Mesendoderm (in vitro differentiated cells): ENCODE measurements around the gene HOXB4.
A peak's percentile ranks its signal among the peaks of the same experiment; 100 is the strongest.

Experiments
- DNase-seq: peaks from one replicate; pipeline ENCODE4 v3.0.0; 2013
- H2AK5ac ChIP-seq: 2 replicates; pipeline ENCODE4 v1.6.1; 2013; ENCODE audit warnings: low read length, inconsistent platforms
- H2BK120ac ChIP-seq: 2 replicates; pipeline ENCODE4 v1.6.1; 2013; ENCODE audit warnings: low read depth, mild to moderate bottlenecking, low read length, moderate library complexity, mixed read lengths
- H2BK15ac ChIP-seq: replicated peaks from 2 replicates; pipeline ENCODE4 v1.6.1; 2013; ENCODE audit warnings: low read depth, mild to moderate bottlenecking, moderate library complexity
- H2BK5ac ChIP-seq: 2 replicates; pipeline ENCODE4 v1.6.1; 2013; ENCODE audit warnings: low read length, inconsistent platforms
- H3K18ac ChIP-seq: 2 replicates; pipeline ENCODE4 v1.6.1; 2013; ENCODE audit warnings: mild to moderate bottlenecking, low read length, mixed read lengths
- H3K23ac ChIP-seq: one replicate; pipeline ENCODE4 v1.6.1; 2013; ENCODE audit warnings: low read length
- H3K27ac ChIP-seq: 2 replicates; pipeline ENCODE4 v1.5.1; 2013; ENCODE audit warnings: low read depth, mild to moderate bottlenecking, inconsistent platforms, low read length, moderate library complexity
- H3K27me3 ChIP-seq: 2 replicates; pipeline ENCODE4 v1.6.1; 2013; ENCODE audit warnings: low read length, control low read depth, mild to moderate bottlenecking, inconsistent platforms; ENCODE audit not compliant: insufficient read depth, poor library complexity
- H3K36me3 ChIP-seq: 2 replicates; pipeline ENCODE4 v1.6.1; 2013; ENCODE audit warnings: low read length, inconsistent platforms; ENCODE audit not compliant: control insufficient read depth, insufficient read depth
- H3K4ac ChIP-seq: one replicate; pipeline ENCODE4 v1.6.1; 2013; ENCODE audit warnings: low read depth, mild to moderate bottlenecking, low read length, moderate library complexity
- H3K4me1 ChIP-seq: 2 replicates; pipeline ENCODE4 v1.6.1; 2013; ENCODE audit warnings: low read depth, low read length, inconsistent platforms; ENCODE audit not compliant: control insufficient read depth
- H3K4me2 ChIP-seq: 2 replicates; pipeline ENCODE4 v1.6.1; 2013; ENCODE audit warnings: low read length
- H3K4me3 ChIP-seq: 2 replicates; pipeline ENCODE4 v1.5.1; 2013; ENCODE audit warnings: mild to moderate bottlenecking, low read length
- H3K56ac ChIP-seq: one replicate; pipeline ENCODE4 v1.6.1; 2013; ENCODE audit warnings: low read length
- H3K79me1 ChIP-seq: 2 replicates; pipeline ENCODE4 v1.6.1; 2013; ENCODE audit warnings: low read length, inconsistent platforms
- H3K79me2 ChIP-seq: 2 replicates; pipeline ENCODE4 v1.6.1; 2013; ENCODE audit warnings: mild to moderate bottlenecking, low read length; ENCODE audit not compliant: control insufficient read depth, insufficient read depth
- H3K9ac ChIP-seq: 2 replicates; pipeline ENCODE4 v1.6.1; 2013; ENCODE audit warnings: low read length, inconsistent platforms
- H4K5ac ChIP-seq: one replicate; pipeline ENCODE4 v1.6.1; 2013; ENCODE audit warnings: low read length
- H4K8ac ChIP-seq: one replicate; pipeline ENCODE4 v1.6.1; 2013; ENCODE audit warnings: low read depth, mild to moderate bottlenecking, control low read depth, low read length, moderate library complexity
- WGBS: extraction: QIAGEN DNeasy Blood & Tissue Kit; methylation state at CpG from one replicate; pipeline ENCODE4 v1.1.7; 2013; ENCODE audit warnings: low lambda C conversion rate, missing lambda C conversion rate; ENCODE audit not compliant: insufficient coverage; ENCODE audit errors: extremely low coverage; 5-methylcytosine and 5-hydroxymethylcytosine counted together

HOXB4 gene

GRCh38 chr17:48615047-48615962, 37.2 kb upstream of the HOXB4 start, which contains the start of gene HOXB8:
Gene HOXB8 (minus strand): TSS chr17:48615292. CDS start chr17:48614704, 588 bp downstream.
- peak within 1 kb of the TSS; percentile 42 for H3K56ac ChIP-seq
- no peaks in the 10 kb centered on the region for H3K79me2 ChIP-seq
- H4K5ac ChIP-seq: no peak within 1 kb of the TSS
- H2BK120ac ChIP-seq: no peak within 1 kb of the TSS
- H2BK5ac ChIP-seq: no peak within 1 kb of the TSS
- no peaks in the 10 kb centered on the region for H3K4me1 ChIP-seq
- H2BK15ac ChIP-seq: no peak within 1 kb of the TSS
- no peak within 1 kb of the TSS for H3K27ac ChIP-seq
- no peak within 1 kb of the TSS for H3K18ac ChIP-seq
- peak within 1 kb of the TSS; percentile 94 for H3K23ac ChIP-seq
- no peak within 1 kb of the TSS for H2AK5ac ChIP-seq
- H4K8ac ChIP-seq: no peak within 1 kb of the TSS
- H3K79me1 ChIP-seq: no peaks in the 10 kb centered on the region
- H3K4ac ChIP-seq: no peak within 1 kb of the TSS
- H3K4me3 ChIP-seq: no peak within 1 kb of the TSS
- H3K27me3 ChIP-seq: peaks cover 89% of the 10 kb centered on the region
- H3K36me3 ChIP-seq: no peaks in the 10 kb centered on the region
- no peak for DNase-seq
- peak within 1 kb of the TSS; percentile 21 for H3K9ac ChIP-seq
- peak within 1 kb of the TSS; percentile 50 for H3K4me2 ChIP-seq
- no CpG with 5 or more reads among the region's 41 CpGs for WGBS

GRCh38 chr17:48613862-48614694, 35.9 kb upstream of the HOXB4 start:
- Histone ChIP-seq H3K4me2 (peak overlapping the region; percentile 50), H2BK15ac (no peak overlapping the region), H3K9ac (peak overlapping the region; percentile 21), H2BK5ac (no peak overlapping the region), H3K27me3 (peaks cover 89% of the 10 kb centered on the region), H4K5ac (no peak overlapping the region), H3K79me1 (no peaks in the 10 kb centered on the region), H3K27ac (no peak overlapping the region), H3K4ac (no peak overlapping the region), H3K79me2 (no peaks in the 10 kb centered on the region), H3K36me3 (no peaks in the 10 kb centered on the region), H3K18ac (no peak overlapping the region), H2AK5ac (no peak overlapping the region), H3K4me3 (no peak overlapping the region), H3K4me1 (no peaks in the 10 kb centered on the region), H2BK120ac (no peak overlapping the region), H3K23ac (peak overlapping the region; percentile 94), H4K8ac (no peak overlapping the region), H3K56ac (peak overlapping the region; percentile 42)
- no CpG with 5 or more reads among the region's 55 CpGs for WGBS
- peak; percentile 70 for DNase-seq

GRCh38 chr17:48612854-48613691, 34.9 kb upstream of the HOXB4 start:
- Histone ChIP-seq H3K23ac (no peak overlapping the region), H3K9ac (no peak overlapping the region), H2BK120ac (no peak overlapping the region), H2BK15ac (no peak overlapping the region), H3K79me2 (no peaks in the 10 kb centered on the region), H3K4ac (no peak overlapping the region), H3K36me3 (no peaks in the 10 kb centered on the region), H3K56ac (no peak overlapping the region), H3K27ac (no peak overlapping the region), H3K18ac (no peak overlapping the region), H3K4me2 (peak overlapping the region; percentile 9), H3K27me3 (peaks cover 89% of the 10 kb centered on the region), H3K79me1 (no peaks in the 10 kb centered on the region), H2BK5ac (no peak overlapping the region), H2AK5ac (no peak overlapping the region), H4K5ac (no peak overlapping the region), H3K4me1 (no peaks in the 10 kb centered on the region), H3K4me3 (no peak overlapping the region), H4K8ac (no peak overlapping the region)
- WGBS: no CpG with 5 or more reads among the region's 67 CpGs
- DNase-seq: peak; percentile 76

GRCh38 chr17:48612456-48612853, 34.3 kb upstream of the HOXB4 start:
- no peak overlapping the region for H3K4me3 ChIP-seq
- WGBS: no CpG with 5 or more reads among the region's 15 CpGs

GRCh38 chr17:48611681-48612455, 33.7 kb upstream of the HOXB4 start:
- Histone ChIP-seq H3K4ac (no peak overlapping the region), H4K8ac (no peak overlapping the region), H3K79me1 (no peaks in the 10 kb centered on the region), H3K79me2 (no peaks in the 10 kb centered on the region), H3K27me3 (peaks cover 87% of the 10 kb centered on the region), H2AK5ac (no peak overlapping the region), H3K4me2 (no peak overlapping the region), H2BK15ac (no peak overlapping the region), H3K23ac (no peak overlapping the region), H2BK120ac (no peak overlapping the region), H3K9ac (no peak overlapping the region), H3K18ac (no peak overlapping the region), H2BK5ac (no peak overlapping the region), H3K36me3 (no peaks in the 10 kb centered on the region), H3K56ac (no peak overlapping the region), H4K5ac (no peak overlapping the region), H3K27ac (no peak overlapping the region), H3K4me1 (no peaks in the 10 kb centered on the region), H3K4me3 (no peak overlapping the region)
- DNase-seq: no peak
- no CpG with 5 or more reads among the region's 36 CpGs for WGBS

More at GRCh38 chr17:48612456-48612853, 34.3 kb upstream of the HOXB4 start:
- H2AK5ac ChIP-seq: no peak overlapping the region
- H3K4ac ChIP-seq: no peak overlapping the region
- H2BK120ac ChIP-seq: no peak overlapping the region
- peak overlapping the region; percentile 20 for H3K4me2 ChIP-seq
- H3K56ac ChIP-seq: no peak overlapping the region
- no peak overlapping the region for H3K23ac ChIP-seq
- H3K18ac ChIP-seq: no peak overlapping the region
- H3K36me3 ChIP-seq: no peaks in the 10 kb centered on the region
- H3K4me1 ChIP-seq: no peaks in the 10 kb centered on the region
- H3K9ac ChIP-seq: no peak overlapping the region
- no peaks in the 10 kb centered on the region for H3K79me1 ChIP-seq
- H4K8ac ChIP-seq: no peak overlapping the region
- H2BK5ac ChIP-seq: no peak overlapping the region
- no peak for DNase-seq
- H3K79me2 ChIP-seq: no peaks in the 10 kb centered on the region
- no peak overlapping the region for H4K5ac ChIP-seq
- H3K27me3 ChIP-seq: peaks cover 89% of the 10 kb centered on the region
- H3K27ac ChIP-seq: no peak overlapping the region
- H2BK15ac ChIP-seq: no peak overlapping the region
